GM19455 (cell line): ENCODE measurements around the gene GRIN3A.
"Not testable (repeated sequence)": the region's sequence is repeated elsewhere in the genome, so short reads cannot be mapped to it uniquely, and the experiment has no call there.

ENCODE experiments used
- ATAC-seq: cut with Tn5 transposase; IDR thresholded peaks from one replicate; pipeline ENCODE4 v1.9.1; 2021; ENCODE audit not compliant: unreplicated experiment

GRIN3A gene

DNA sequence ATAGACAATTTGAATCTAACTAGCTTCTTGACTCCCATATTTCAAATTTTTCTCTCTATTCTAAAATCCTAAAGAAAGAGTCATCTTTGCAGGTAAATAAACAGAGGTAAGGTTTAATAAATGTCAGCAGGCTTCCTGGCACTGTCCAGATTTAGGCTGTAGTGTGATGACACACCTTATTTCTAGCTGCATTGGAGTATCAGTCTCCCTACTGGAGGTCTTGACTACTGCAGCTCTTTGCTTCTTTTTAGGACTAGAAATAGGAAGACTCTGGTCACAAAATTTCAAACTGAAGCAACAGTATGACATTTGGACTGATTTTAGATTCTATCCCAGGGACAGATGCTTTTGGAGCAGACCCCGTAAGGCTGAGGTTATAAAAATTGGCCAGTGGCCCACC is 103.0 kb downstream of the GRIN3A start:
- ATAC-seq: no peak

DNA sequence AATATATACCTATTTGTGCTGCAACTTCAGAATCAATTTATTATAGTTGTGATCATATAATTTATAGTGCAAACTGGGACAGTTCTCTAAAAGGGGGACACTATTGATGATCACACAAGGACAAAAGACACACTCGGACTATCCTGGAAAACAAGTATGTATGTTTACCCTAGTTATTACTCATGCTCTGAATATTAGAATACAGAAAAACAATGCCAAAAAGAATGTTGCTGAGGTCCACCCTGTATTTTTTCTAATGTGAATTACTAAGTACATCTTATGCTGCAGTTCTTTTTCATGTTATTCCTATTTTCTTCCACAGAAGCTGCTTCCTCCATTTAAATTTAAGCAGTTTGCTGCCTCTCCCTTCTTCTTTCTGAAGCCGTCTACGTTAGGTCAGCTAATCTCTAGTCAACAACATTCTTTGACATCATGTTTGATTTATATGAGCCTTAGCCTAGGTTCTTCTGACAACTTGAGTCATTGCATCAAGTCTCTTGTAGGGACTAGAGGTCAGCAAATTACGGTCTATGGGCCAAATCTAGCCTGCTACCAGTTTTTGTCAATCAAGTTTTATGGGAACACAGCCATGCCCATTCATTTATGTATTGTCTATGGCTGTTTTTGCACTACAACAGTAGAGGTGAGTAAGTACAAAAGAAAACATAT is 103.6 kb downstream of the GRIN3A start:
- no peak for ATAC-seq

DNA sequence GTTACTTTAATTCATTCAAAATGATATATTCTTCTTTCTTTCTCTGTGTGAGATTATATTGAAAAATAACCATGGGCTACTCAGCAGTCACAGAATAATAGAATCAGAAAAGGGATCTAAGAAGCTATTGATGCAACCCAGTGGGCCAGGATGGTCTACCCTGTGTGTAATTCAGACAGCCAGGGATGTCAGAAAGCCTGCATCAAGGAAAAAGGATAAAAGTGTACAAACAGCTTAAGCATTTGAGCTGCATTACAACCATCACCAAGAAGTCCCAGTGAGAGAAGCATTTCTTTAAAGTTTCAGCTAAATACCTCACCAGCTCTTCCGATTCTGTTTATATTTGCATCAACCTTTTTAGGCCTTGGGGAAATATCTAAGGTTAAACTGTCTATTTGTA is 105.8 kb downstream of the GRIN3A start:
- no peak for ATAC-seq

DNA sequence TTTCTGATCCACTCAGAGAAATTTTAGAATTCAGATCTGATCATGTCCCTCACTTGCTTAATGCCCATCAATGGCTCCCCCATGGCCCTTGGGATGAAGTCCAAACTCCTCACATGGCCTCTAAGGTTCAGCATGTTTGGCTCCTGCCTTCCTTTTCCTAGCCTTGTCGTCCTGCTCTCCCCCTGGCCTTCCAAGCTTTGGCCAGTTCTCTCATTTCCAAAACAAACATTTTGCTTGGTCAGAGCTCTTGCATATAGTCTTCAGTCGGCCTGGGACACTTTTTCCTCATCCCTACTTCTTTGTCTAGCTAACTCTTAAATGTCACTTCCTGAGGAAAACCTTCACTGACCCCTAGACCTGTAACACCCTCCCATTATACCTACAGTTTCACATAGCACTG is 106.6 kb downstream of the GRIN3A start:
- ATAC-seq: no peak

DNA sequence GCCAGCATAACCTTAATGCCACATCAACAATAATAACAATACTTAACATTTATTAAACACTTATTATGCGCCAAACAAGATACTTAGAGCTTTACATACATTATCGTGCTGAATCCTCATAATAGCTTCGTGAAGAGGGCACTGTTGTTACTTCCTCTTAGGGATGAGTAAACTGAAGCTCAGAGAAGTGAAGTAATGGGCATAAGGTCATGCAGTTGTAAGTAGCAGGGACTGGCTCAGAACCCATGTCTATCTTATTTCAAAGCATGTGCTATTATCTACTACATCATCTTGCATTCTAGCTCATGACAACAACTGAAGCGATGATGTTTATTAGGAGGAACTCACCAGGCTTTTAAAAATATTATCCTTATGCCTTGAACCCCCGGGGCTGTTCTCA is 108.8 kb downstream of the GRIN3A start:
- ATAC-seq: no peak

- ATAC-seq: no peak
Measured at GRCh38 chr9:101628173-101628572, 110.3 kb downstream of the GRIN3A start.

GRCh38 chr9:101626295-101626694 is 112.2 kb downstream of the GRIN3A start:
- no peak for ATAC-seq

GRCh38 chr9:101625876-101626275 is 112.6 kb downstream of the GRIN3A start:
- no peak for ATAC-seq

GRCh38 chr9:101620452-101620851 is 118.0 kb downstream of the GRIN3A start:
- no peak for ATAC-seq

DNA sequence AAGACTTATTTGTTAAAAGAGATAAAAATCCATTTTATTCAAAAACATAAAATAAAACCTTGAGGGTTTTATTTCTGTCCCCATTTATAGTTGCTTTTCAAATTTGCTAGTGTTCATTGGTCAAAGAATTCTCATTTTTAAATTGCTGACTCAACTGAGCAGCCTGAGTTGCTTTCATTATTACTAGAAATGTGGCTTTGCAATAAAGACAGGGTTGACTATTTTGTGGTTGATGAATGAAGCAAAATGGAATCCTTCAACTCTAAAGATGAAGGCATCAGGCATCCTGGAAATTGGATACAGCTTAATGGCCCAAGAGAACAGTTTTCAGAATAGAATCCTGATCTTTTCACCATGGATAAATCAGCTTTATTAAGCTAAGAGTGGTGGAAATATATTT is 119.7 kb downstream of the GRIN3A start:
- peak; percentile 67 for ATAC-seq

- ATAC-seq: no peak
Measured at GRCh38 chr9:101605547-101605946, 132.9 kb downstream of the GRIN3A start.

- no peak for ATAC-seq
Measured at GRCh38 chr9:101604296-101604695, 134.2 kb downstream of the GRIN3A start.

DNA sequence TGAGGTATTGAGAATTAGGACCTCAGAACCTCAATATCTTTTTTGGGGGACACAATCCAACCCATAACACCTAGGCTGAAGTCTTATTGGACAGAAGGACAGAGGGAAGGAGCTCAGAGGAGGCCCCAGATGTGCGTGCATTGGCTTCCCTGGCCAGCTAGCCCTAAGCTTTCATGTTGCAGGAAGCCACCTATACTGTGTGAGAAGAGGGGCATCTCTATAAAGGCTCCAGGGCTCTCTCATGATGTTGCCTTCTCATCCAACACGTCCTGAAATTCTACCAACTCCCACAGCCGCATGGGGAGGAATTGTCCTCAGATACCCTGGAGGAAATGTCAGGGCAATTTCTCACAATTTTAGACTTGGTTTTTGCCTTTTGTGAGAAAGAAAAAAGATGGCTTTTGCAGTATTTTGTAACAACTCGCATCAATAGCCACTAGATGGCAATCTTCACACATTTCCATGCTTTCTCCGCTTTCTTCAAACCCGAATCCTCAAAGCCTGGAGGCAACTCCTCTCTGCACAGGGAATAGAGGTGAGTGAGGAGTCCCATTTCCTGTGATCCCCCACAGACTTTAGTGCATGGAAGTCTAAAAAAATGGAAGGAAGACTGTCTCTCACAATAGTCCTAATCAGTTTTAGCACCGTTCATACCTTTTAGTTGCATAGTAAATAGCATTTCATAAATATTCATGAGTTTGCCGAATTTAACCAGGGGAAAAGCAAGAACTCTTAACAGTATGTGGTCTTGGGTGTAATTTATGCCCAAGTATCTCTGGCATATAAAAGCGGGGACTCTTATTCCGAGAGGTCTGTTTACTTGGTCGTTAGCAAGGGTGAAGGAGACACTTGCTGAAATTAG is 136.3 kb downstream of the GRIN3A start:
- ATAC-seq: no peak

GRCh38 chr9:101594796-101595195 is 143.7 kb downstream of the GRIN3A start, which contains the start of gene PPP3R2:
Gene PPP3R2, minus strand, starts transcription at chr9:101594969. Its CDS starts 48 bp downstream, at chr9:101594921.
- ATAC-seq: no peak

GRCh38 chr9:101593345-101593744 is 145.1 kb downstream of the GRIN3A start:
- no peak for ATAC-seq

- ATAC-seq: no peak
Measured at GRCh38 chr9:101592788-101593187, 145.7 kb downstream of the GRIN3A start.

GRCh38 chr9:101591787-101592446 is 146.5 kb downstream of the GRIN3A start:
- ATAC-seq: no peak

DNA sequence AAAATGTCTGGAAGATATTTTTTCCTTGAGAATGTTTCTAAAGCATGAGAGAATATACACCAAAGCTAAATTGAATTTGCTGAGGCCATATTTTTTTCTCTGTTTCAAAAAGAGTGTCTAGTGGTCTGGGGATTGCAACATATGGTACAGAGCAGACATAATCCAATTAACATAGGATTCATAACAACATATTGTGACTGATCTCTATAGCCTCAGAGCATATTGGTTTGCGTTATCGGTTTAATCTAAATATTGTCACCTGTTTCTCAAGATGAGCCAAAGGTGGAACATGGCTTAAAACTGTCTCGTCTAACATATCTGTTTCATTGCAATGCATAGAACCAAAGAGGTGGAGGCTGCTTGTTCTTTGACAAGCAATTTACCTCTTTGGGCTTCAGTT is 147.5 kb downstream of the GRIN3A start:
- no peak for ATAC-seq

DNA sequence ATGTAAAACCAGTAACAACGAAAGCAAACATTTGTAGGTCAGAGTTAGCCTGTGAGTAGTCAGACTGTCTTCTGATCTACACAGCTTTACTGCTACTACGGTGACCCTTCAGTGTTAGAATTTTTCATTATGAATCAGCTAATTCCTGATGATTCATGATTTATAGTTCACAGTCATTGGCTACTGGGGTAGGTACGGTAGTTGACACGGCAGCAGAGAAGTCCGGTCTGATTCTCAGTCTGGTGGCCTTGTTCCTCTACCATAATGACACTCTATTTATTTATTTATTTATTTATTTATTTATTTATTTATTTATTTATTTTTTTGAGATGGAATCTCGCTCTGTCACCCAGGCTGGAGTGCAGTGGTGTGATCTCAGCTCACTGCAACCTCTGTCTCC is 148.4 kb downstream of the GRIN3A start:
- ATAC-seq: not testable (repeated sequence)

DNA sequence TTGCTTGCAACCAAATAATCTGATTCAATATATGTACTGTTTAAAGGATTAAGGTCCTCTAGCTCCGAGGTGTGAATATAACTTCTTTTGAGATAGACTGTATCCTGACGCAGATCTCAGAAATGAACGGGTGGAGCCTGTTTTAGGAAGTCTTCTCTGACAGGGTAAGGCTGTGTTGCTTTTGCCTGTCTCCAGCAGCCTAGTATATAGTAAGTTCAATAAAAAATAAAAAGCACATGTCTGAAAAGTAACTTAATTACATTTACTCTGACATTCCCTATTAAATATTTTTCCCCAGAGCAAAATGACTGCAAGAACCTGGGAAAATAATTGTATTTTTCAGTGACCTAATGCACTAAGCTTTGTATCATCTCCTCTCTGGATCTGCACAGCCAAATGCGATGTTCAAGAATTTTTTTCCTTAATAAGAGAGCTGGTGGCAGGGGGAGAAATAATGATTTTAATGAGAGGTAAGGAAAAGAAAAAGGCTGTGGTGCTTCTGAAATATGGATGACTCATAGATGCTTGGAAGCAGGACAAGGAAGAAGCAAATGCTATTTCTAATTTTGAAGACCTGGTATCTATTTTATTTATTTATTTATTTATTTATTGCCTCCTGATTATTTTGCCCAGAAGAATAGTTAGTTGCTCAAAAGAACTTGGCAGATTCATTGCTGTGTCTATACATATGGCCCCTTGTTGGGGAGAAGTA is 151.0 kb downstream of the GRIN3A start:
- ATAC-seq: no peak

DNA sequence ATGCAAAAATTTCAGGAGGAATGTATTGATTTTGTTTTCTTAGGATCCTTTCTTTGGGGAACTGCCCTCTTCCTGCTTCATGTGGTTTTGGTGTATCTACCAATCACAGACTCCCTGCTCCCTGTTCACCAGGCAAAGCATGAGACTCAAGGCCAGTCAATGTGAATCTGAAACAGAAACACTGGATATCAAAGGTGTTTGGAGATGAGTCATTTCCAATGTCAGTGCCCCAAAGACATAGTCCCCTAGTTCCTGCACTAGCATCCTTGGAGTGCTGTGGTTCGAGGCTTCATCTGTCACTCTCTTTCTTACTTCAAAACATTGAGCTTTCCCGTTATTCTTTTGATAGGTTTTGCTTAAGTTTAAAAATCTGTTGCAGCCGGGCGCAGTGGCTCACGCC is 151.8 kb downstream of the GRIN3A start:
- no peak for ATAC-seq
